Muscle layer of duodenum (tissue), 2 donors: ENCODE data around the gene C16orf89.

Source experiments
- H3K27ac ChIP-seq: one replicate; pipeline ENCODE4 v1.7.0; 2013; ENCODE audit warnings: mild to moderate bottlenecking, low read length
- H3K27me3 ChIP-seq: one replicate; pipeline ENCODE4 v1.7.0; 2013; ENCODE audit warnings: low read depth, mild to moderate bottlenecking, control low read depth, low read length
- H3K36me3 ChIP-seq, 2 donors: one replicate each; pipeline ENCODE4 v1.7.0; 2013; ENCODE audit warnings: low read length in 2 of 2, control low read depth in 1 of 2, mild to moderate bottlenecking in 1 of 2; ENCODE audit not compliant: insufficient read depth in 2 of 2, control insufficient read depth in 1 of 2
- H3K4me1 ChIP-seq, 2 donors: one replicate each; pipeline ENCODE4 v1.7.0; 2013; ENCODE audit warnings: low read length in 2 of 2, mild to moderate bottlenecking in 2 of 2, control low read depth in 1 of 2, moderate library complexity in 1 of 2; ENCODE audit not compliant: insufficient read depth in 2 of 2, control insufficient read depth in 1 of 2
- H3K4me3 ChIP-seq, 2 donors: one replicate each; pipeline ENCODE4 v1.7.0; 2013; ENCODE audit warnings: low read length in 2 of 2, low read depth in 1 of 2, mild to moderate bottlenecking in 1 of 2
- H3K9me3 ChIP-seq, 2 donors: one replicate each; pipeline ENCODE4 v1.7.0; 2013; ENCODE audit warnings: low read length in 2 of 2, control low read depth in 1 of 2, mild to moderate bottlenecking in 1 of 2; ENCODE audit not compliant: control insufficient read depth in 1 of 2
- donor health status: healthy.

The C16orf89 gene

DNA sequence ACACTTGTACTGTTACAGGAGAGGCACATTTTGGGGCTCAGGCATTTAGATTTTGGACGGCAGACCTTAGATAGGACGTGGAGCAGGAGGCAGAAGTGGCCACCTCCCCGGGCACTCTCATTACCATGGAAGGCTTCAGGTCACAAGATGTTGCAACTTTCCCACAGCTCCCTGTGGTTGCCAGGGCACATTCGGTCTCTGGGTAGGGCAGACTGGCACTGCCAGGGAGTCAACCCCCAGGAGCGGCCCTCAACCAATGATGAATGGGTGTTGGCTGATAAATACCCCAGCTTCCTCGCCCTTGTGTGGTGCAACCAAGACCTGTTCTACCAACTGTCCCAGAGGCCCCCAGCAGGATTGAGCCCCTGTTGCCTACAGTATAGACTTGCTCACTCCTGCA lies 43.2 kb downstream of the C16orf89 start:
- no peaks in the 10 kb centered on the region for H3K27me3 ChIP-seq
- no peaks in the 10 kb centered on the region for H3K9me3 ChIP-seq
- H3K27ac ChIP-seq, result no peak overlapping the region
- peaks cover 0 to 9% of the 10 kb centered on the region in 2 donors for H3K36me3 ChIP-seq
- no peaks in the 10 kb centered on the region for H3K4me1 ChIP-seq
- no peak overlapping the region for H3K4me3 ChIP-seq

DNA sequence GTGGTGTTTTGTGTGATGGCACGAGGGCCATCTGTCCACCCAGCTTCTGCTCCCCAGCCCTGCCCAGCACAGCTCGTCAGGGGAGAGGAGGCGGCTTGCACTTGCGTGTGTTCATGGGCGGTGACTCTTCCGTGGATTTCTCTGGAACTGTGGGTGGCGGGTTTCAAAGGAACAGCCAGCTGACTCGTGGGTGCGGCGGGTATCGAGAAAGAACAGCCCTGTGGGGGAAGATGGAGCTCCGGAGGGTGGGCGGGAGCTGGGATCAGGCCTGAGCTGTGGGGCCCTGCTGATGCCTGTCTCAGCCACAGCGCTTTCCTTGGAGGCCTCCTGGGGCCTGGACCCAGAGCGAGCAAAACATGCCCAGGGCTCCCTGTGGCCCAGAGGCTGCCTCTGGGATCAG lies 45.2 kb downstream of the C16orf89 start:
- Histone ChIP-seq H3K27me3 (no peaks in the 10 kb centered on the region), H3K9me3 (no peaks in the 10 kb centered on the region), H3K4me1 (no peaks in the 10 kb centered on the region), H3K4me3 (no peak overlapping the region), H3K27ac (no peak overlapping the region), H3K36me3 (no peaks in the 10 kb centered on the region)

DNA sequence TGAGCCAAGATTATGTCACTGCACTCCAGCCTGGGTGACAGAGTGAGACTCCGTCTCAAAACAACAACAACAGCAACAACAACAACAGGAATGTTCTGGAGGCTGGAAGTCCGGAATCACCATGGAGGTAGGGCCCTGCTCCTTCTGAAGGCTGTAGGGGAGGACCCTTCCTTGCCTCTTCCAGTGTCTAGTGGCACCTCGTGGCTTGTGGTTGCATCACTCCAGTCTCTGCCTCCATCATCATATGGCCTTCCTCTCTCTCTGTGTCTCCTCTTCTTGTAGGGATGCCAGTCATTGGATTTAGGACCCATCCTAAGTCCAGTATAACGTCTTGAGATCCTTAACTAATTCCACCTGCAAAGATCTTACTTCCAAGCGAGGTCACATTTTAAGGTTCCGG lies 46.0 kb downstream of the C16orf89 start:
- no peaks in the 10 kb centered on the region for H3K4me1 ChIP-seq
- no peak overlapping the region for H3K27ac ChIP-seq
- no peak overlapping the region for H3K4me3 ChIP-seq

DNA sequence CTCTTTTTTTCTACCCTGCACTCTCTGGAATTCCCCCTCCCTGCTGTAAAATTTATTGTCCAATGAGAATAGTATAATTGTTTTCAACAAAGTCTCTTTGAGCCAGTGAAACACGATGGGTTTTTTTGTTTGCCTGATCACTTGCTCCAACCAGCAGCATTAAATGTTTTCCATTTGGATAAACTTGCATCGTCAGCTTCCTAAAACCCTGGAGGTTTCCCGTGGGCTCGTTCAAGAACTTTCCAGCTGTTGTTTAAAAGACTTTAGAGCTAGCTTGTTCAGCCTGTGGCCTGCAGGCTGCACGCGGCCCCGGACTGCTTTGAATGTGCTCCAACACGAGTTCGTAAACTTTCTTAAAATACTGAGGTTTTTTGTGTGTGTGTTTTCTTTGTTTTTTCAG lies 47.0 kb downstream of the C16orf89 start:
- H3K27me3 ChIP-seq, result no peaks in the 10 kb centered on the region
- no peak overlapping the region for H3K4me3 ChIP-seq
- H3K27ac ChIP-seq, result no peak overlapping the region
- H3K36me3 ChIP-seq, result no peaks in the 10 kb centered on the region
- no peaks in the 10 kb centered on the region for H3K4me1 ChIP-seq
- H3K9me3 ChIP-seq, result no peaks in the 10 kb centered on the region

More for the DNA sequence above, 46.0 kb downstream of the C16orf89 start:
- Histone ChIP-seq H3K27me3 (no peaks in the 10 kb centered on the region), H3K36me3 (no peaks in the 10 kb centered on the region), H3K9me3 (no peaks in the 10 kb centered on the region)

DNA sequence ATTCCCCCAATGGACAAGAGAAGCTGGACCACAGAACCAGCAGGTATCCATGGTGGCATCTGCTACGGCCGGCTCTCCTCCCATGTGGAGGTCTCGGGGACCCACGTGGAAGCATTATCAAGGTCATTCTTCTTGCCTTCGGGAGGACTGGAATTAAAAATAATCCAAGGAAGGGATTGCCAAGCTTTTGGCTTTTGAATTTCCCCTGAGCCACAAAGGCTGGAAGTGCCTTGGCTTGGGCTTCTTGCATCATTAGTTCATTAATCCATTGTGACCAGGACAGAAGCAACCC lies 48.1 kb downstream of the C16orf89 start:
- Histone ChIP-seq H3K27ac (no peak overlapping the region), H3K27me3 (no peaks in the 10 kb centered on the region), H3K4me3 (no peak overlapping the region), H3K9me3 (no peaks in the 10 kb centered on the region), H3K36me3 (no peaks in the 10 kb centered on the region), H3K4me1 (no peaks in the 10 kb centered on the region)

DNA sequence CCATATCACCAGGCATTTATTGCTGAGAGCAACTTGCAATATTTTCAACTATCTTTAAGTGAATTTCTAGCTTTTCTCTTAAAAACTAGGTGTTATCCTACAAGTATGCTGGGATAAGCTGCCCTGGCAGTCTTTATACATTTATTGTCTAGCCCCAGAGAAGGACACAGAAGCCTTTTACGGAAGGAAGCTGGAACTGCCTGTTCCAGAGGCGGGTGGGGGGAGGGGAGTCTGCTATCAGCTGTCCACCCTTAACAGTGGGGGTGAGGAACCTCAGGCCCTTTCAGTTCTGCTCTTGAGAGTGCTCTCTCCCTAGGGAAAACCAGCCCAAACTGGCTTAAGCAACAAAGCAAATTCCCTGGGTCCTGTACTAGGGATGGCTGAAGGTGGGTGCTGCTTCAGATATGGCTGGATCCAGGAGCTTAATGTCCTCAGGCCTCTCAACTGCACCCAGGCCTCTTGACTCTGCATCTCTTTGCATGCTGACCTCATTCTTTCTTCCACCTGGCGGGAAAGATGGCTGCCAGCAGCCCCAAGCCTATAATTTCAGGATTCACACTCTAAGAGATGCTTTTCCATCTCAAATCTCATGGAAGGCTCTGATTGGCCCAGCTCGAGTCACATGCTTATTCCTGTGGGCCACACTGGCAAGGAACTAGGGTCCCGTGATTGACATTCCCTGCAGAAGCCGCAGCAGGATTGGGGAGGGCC lies 48.6 kb downstream of the C16orf89 start:
- Histone ChIP-seq H3K4me3 (no peak overlapping the region), H3K4me1 (no peaks in the 10 kb centered on the region), H3K9me3 (no peaks in the 10 kb centered on the region), H3K36me3 (no peaks in the 10 kb centered on the region), H3K27me3 (no peaks in the 10 kb centered on the region), H3K27ac (no peak overlapping the region)

DNA sequence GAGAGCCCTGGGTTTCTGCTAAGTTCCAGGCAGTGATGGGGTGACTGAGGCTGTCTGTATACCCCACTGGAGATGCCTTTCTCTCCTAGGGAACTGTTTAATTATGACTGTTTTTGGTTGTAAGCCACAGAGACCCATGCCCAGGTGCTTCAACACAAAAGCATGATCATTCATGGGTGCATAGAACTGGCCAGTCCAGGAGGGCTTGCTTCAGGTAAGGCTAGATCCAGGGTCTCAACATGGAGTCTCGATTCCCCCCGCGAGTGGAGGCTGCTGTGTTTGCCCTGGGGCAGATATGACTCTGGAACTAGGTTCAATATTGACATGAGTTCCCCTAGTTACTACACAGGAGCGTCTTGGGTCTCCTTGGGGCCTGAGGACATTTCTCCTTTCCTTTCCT lies 49.9 kb downstream of the C16orf89 start:
- Histone ChIP-seq H3K36me3 (no peaks in the 10 kb centered on the region), H3K4me3 (no peak overlapping the region), H3K9me3 (no peaks in the 10 kb centered on the region), H3K27ac (no peak overlapping the region), H3K27me3 (no peaks in the 10 kb centered on the region), H3K4me1 (no peaks in the 10 kb centered on the region)

DNA sequence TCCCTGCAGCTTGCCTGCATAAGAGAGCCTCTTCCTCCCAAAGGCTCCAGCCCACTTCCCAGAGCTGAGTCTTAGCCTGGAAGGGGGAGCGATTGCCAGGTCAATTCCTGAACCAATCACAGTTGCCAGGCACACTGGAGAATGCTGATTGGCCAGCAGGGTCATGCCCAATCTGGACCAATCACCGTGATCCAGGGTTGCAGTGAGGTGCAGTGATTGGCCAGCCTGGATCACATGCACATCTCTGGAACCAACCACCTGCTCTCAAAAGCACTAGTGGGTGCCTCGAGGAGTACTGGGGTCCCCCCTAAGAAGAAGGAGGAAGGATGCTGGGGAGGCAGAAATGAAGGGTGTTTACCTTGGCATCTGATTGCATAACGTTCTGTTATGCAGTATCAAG lies 50.4 kb downstream of the C16orf89 start:
- no peak overlapping the region for H3K4me3 ChIP-seq
- no peaks in the 10 kb centered on the region for H3K9me3 ChIP-seq
- H3K36me3 ChIP-seq, result no peaks in the 10 kb centered on the region
- no peak overlapping the region for H3K27ac ChIP-seq
- no peaks in the 10 kb centered on the region for H3K4me1 ChIP-seq
- H3K27me3 ChIP-seq, result no peaks in the 10 kb centered on the region

DNA sequence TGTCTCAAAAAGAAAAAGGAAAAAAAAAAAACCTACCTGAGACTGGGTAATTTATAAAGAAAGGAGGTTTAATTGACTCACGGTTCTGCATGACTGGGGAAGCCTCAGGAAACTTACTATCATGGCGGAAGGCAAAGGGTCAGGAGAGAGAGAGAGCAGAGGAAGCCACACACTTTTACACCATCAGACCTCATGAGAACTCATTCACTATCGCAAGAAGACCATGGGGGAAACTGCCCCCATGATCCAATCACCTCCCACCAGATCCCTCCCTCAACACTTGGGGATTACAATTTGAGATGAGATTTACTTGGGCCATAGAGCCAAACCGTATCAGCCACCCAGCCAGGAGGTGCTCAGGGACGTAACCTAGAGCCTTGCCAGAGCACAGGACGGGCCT lies 52.9 kb downstream of the C16orf89 start:
- H3K27ac ChIP-seq, result no peak overlapping the region
- no peaks in the 10 kb centered on the region for H3K9me3 ChIP-seq
- H3K4me3 ChIP-seq, result no peak overlapping the region
- no peaks in the 10 kb centered on the region for H3K4me1 ChIP-seq
- no peaks in the 10 kb centered on the region for H3K27me3 ChIP-seq
- H3K36me3 ChIP-seq, result no peaks in the 10 kb centered on the region

DNA sequence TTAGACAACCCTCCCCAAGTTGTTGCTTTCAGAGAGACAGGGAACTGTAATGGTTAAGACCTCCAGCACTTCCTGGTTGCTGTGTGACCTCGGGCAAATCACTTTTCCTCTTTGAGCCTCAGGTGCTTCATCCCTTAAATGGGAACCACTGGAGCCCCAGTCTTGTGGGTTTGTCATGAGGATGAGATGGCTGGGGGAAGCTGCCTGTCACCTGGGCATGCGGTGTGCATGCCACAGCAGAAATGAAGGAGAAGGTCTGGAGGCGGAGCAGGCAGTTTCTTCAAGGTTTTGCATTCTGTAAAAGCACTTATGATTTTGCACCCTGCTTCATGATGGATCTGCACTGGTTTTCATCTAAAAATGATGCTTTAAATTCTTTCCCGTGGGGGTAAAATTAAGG lies 54.1 kb downstream of the C16orf89 start:
- H3K4me1 ChIP-seq, result no peaks in the 10 kb centered on the region
- H3K9me3 ChIP-seq, result no peaks in the 10 kb centered on the region
- no peak overlapping the region for H3K27ac ChIP-seq
- no peak overlapping the region for H3K4me3 ChIP-seq
- no peaks in the 10 kb centered on the region for H3K27me3 ChIP-seq
- no peaks in the 10 kb centered on the region for H3K36me3 ChIP-seq

DNA sequence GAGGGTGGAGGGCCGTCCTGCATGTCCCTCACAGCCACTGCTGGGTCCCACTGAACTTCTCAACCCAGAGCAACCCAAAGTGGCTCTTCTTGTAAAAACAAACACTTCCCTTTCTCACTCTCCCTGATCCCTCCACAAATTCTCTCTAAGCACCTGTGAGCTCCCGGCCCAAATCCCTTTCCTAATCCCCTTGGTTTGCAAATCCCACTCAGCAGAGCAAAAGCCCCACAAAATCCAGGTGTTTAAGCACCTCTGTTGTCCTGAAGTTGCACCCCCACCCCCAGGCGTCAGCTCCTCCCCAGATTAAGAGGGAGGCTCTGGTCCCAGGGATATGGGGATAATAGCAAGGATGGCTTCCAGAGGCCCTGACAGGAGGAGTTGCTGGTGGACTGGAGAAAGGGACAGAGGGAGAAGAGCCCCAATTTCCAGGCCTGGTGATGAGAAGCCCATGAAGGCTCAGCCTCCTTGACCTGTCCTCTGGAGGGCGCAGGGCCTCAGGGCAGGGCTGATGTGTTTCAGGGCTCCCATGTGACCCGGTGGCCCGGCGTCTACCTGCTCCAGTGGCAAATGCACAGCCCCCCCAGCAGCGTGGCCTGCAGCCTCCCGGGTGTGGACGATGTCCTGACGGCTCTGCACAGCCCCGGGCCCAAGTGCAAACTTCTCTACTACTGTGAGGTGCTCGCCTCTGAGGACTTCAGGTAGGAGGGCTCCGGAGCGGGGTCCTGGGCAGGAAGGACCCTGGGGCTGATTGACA lies 55.0 kb downstream of the C16orf89 start:
- Histone ChIP-seq H3K36me3 (no peaks in the 10 kb centered on the region), H3K4me3 (no peak overlapping the region), H3K27ac (no peak overlapping the region), H3K9me3 (no peaks in the 10 kb centered on the region), H3K27me3 (no peaks in the 10 kb centered on the region), H3K4me1 (no peaks in the 10 kb centered on the region)

DNA sequence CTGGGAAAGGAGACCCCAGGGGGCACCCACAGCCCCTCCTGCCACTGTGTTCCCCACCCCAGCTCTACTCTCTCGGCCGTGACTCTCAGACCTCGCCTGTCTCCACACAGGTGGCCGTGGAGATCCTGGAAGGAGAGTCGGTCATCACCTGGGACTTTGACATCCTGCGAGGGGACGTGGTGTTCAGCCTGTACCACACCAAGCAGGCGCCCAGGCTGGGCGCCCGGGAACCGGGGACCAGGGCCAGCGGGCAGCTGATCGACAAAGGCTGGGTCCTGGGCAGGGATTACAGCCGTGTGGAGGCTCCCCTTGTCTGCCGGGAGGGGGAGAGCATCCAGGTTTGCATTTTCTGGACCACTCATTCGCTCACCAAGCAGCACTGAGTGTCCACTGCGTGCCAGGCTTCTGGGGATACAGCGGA lies 57.4 kb downstream of the C16orf89 start:
- Histone ChIP-seq H3K4me3 (no peak overlapping the region), H3K4me1 (no peaks in the 10 kb centered on the region), H3K27ac (no peak overlapping the region), H3K27me3 (no peaks in the 10 kb centered on the region), H3K9me3 (no peaks in the 10 kb centered on the region), H3K36me3 (no peaks in the 10 kb centered on the region)
